SKM-1 (cell line): ENCODE results near the gene FAM186B.

ENCODE experiments used
- DNase-seq: peaks from one replicate; lab custom pipeline; 2025; ENCODE audit not compliant: unreplicated experiment; lab: John Stamatoyannopoulos, UW

FAM186B gene

DNA sequence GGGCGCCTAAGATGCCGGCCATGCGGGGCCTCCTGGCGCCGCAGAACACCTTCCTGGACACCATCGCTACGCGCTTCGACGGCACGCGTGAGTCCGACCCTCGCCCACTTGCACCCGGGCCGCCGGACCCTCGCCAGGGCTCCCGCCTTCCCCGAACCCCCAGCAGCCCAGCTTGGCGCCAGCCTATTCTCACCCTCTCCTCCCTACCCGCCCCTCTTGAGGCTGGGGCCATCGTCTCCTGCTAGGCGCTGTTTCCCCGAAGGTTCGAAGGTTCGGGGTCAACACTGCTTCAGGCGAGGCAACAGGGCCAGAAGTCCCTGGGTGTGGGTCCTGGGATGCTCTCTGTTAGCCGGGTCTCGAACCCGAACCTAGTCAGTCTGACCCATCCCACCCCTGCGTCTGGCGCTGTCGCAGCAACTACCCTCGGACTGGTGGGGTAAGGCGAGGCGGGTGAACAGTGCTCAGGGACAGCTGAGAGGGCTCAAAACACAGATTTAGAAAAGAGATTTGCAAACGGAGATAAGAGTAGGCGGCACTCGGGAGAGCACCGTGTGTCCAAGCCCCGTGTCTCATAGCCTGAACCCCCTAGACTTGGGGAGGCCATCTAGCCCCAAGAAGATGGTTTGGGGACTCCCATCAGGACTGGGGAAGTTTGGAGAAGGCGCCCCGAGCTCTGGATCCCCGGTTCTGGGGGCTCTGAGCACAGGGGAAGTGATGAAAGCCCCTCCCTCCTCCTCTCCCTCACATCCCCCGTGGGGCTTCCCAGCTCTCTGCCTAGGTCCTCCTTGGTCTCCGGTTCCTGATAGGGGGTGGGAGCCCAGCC lies 65.8 kb downstream of the FAM186B start:
- DNase-seq = no peak

DNA sequence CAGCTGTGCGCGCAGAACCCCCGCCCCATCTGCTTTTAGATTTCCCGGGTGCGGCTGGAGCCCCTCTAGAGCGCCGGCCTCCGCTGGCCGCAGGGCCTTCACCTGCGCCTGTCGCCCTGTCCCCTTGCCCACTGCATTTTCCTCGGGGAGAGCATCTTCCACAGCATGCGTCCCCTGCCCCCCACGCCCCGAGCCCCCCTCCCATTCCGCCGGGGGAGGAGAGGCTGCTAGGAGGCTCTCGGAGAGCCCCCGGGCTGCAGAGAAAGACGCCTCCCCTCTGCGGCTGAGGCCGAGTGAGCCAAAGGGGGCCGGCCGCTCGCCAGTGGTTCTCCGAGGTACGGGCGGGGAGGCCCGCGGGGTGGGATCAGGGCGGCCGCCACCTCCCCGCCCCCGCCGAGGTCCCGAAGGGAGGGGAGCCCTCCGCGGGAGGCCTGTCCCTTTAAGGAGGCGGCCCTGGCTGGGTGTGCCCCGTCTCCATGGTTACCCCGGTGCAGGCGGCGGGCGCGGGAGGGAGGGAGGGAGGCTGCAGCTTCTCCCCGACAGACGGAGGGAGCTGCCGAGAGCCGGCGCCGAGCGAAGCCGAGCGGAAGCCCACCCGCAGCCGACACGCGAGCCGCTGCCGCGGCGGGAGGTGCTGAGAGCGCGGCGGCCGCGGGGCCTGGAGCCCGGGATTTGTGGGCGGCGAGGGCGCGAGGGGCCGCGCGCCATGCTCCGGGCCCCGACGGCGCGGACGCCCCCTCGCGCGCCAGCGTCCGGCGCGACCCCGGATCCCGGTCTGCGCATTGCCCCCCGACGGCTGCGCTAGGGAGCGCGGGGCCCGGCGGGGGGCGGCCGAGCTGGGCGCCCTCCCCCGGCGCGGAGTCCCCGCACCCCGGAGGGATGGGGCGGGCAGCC lies 66.7 kb downstream of the FAM186B start, which contains the start of gene KCNH3:
Gene KCNH3 (plus strand): TSS at position 521 of the 894 bp plus-strand sequence. CDS start 387 bp downstream, outside the sequence.
- DNase-seq = no peak

DNA sequence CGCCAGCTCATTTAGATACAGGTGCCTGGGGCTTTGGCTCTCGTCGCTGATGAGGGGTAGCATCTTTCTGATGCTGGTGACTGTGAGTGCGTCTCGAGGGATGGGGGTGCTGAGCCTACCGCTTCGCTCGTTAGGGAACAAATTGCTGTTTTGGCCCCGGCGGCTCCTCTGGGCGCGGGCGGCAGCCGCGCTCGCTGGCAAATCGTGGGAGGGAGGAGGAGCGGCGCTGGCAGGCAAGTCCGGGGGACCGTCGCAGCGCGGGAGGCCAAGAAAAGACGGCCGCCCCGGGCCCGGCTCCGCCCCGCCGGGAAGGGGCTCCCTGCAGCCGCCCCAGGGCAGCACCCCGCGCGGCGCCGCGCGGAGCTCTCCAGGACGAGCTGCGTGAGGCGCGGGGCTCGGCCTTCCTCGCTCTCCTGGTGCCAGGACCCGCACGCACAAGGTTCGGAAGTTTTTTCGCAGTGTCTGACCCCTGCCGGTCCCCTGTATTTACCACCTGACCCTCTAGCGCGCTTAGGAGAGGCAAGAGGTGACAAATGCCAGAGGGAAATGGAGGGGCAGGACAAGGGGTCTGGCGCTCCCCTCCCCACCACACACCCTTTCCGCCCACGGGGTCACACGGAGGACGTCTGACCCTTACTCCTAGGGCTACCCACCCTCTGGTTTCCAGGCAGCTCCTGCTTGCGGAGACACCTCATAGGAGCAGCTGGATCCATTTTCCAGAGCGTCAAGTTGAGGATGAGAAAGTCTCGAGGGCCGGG lies 67.5 kb downstream of the FAM186B start:
- DNase-seq = no peak
